HepG2 (cell line): ENCODE measurements around the gene LEMD1. TPM values are rescaled to one million over a fixed set of nuclear protein-coding genes. Genes with fewer than 3 reads are reported as not detected.

Source experiments
- ELF4 ChIP-seq: sonication (generic); formaldehyde crosslinking; IDR thresholded peaks from 2 replicates; pipeline ENCODE4 v1.5.0; 2020; ENCODE audit warnings: missing genetic modification reagents, mild to moderate bottlenecking, moderate library complexity, borderline replicate concordance
- FOXO4 ChIP-seq: sonication (generic); formaldehyde crosslinking; conservative IDR thresholded peaks from 2 replicates; pipeline ENCODE4 v1.8.1; 2023; ENCODE audit warnings: missing genetic modification reagents
- GFI1 ChIP-seq: sonication (generic); formaldehyde crosslinking; IDR thresholded peaks from 2 replicates; pipeline ENCODE4 v1.5.0; 2020; ENCODE audit warnings: missing genetic modification reagents, mild to moderate bottlenecking, borderline replicate concordance
- GMEB2 ChIP-seq: IDR thresholded peaks from 2 replicates; pipeline ENCODE4 v1.6.1; 2016; ENCODE audit warnings: missing biosample characterization, missing genetic modification reagents, low read depth
- HMGA1 ChIP-seq: sonication (generic); formaldehyde crosslinking; conservative IDR thresholded peaks from 2 replicates; pipeline ENCODE4 v1.4.0; 2020; ENCODE audit warnings: missing genetic modification reagents
- HOXA7 ChIP-seq: sonication (generic); formaldehyde crosslinking; IDR thresholded peaks from 2 replicates; pipeline ENCODE4 v1.8.1; 2022; ENCODE audit warnings: mild to moderate bottlenecking, missing genetic modification reagents, moderate library complexity
- KMT2A ChIP-seq: sonication (generic); formaldehyde crosslinking; IDR thresholded peaks from 2 replicates; pipeline ENCODE4 v1.4.0; 2020; ENCODE audit warnings: missing genetic modification reagents
- MTERF4 ChIP-seq: sonication (generic); formaldehyde crosslinking; IDR thresholded peaks from 2 replicates; pipeline ENCODE4 v1.8.0; 2023; ENCODE audit warnings: mild to moderate bottlenecking, missing genetic modification reagents
- NCOR1 ChIP-seq: fragments of 200-600 bp; sonication (generic); IDR thresholded peaks from 2 replicates; pipeline ENCODE4 v1.7.0; 2017; ENCODE audit warnings: antibody characterized with exemption, low read length, borderline replicate concordance
- PHF8 ChIP-seq: sonication (generic); formaldehyde crosslinking; IDR thresholded peaks from 2 replicates; pipeline ENCODE4 v1.5.0; 2020; ENCODE audit warnings: missing genetic modification reagents
- POLR2A ChIP-seq, 2 experiments: IDR thresholded peaks; 2 replicates each; pipeline ENCODE4 v1.6.1; 2011; ENCODE audit warnings: low read depth in 2 of 2, low read length in 2 of 2, mild to moderate bottlenecking in 1 of 2, moderate library complexity in 1 of 2; ENCODE audit not compliant: insufficient read depth in 1 of 2
- PPARG ChIP-seq: conservative IDR thresholded peaks from 2 replicates; pipeline ENCODE4 v1.6.1; 2016; ENCODE audit warnings: missing biosample characterization, missing genetic modification reagents
- RFXANK ChIP-seq: IDR thresholded peaks from 2 replicates; pipeline ENCODE4 v1.6.1; 2016
- SMYD3 ChIP-seq: sonication (generic); formaldehyde crosslinking; IDR thresholded peaks from 2 replicates; pipeline ENCODE4 v1.8.1; 2023; ENCODE audit warnings: mild to moderate bottlenecking, missing genetic modification reagents
- THAP9 ChIP-seq: sonication (generic); formaldehyde crosslinking; IDR thresholded peaks from 2 replicates; pipeline ENCODE4; 2020; ENCODE audit warnings: missing genetic modification reagents, mild to moderate bottlenecking, borderline replicate concordance
- TOE1 ChIP-seq: sonication (generic); formaldehyde crosslinking; IDR thresholded peaks from 2 replicates; pipeline ENCODE4 v1.4.0; 2020; ENCODE audit warnings: mild to moderate bottlenecking, missing genetic modification reagents
- TRIM24 ChIP-seq: sonication (generic); formaldehyde crosslinking; IDR thresholded peaks from 2 replicates; pipeline ENCODE4 v1.8.0; 2022; ENCODE audit warnings: mild to moderate bottlenecking, missing genetic modification reagents
- ZBTB3 ChIP-seq: sonication (generic); formaldehyde crosslinking; IDR thresholded peaks from 2 replicates; pipeline ENCODE4 v1.4.0; 2020; ENCODE audit warnings: low read depth, mild to moderate bottlenecking, moderate library complexity, missing genetic modification reagents, borderline replicate concordance
- ZBTB37 ChIP-seq: sonication (generic); formaldehyde crosslinking; IDR thresholded peaks from 2 replicates; pipeline ENCODE4 v1.4.0; 2020; ENCODE audit warnings: mild to moderate bottlenecking, missing genetic modification reagents
- ZFP82 ChIP-seq: sonication (generic); formaldehyde crosslinking; IDR thresholded peaks from 2 replicates; pipeline ENCODE4 v1.5.1; 2020; ENCODE audit warnings: mild to moderate bottlenecking, missing genetic modification reagents, borderline replicate concordance
- ZNF30 ChIP-seq: sonication (generic); formaldehyde crosslinking; IDR thresholded peaks from 2 replicates; pipeline ENCODE4 v1.5.0; 2020; ENCODE audit warnings: mild to moderate bottlenecking, missing genetic modification reagents
- ZNF335 ChIP-seq: sonication (generic); formaldehyde crosslinking; IDR thresholded peaks from 2 replicates; pipeline ENCODE4 v1.4.0; 2020; ENCODE audit warnings: missing genetic modification reagents
- ZNF629 ChIP-seq: sonication (generic); formaldehyde crosslinking; conservative IDR thresholded peaks from 2 replicates; pipeline ENCODE4 v1.5.0; 2020; ENCODE audit warnings: missing genetic modification reagents
- polyA plus RNA-seq, 8 experiments: library from polyadenylated mRNA; depleted of rRNA in 3 of 8; stranded (reverse) in 7 of 8; unstranded in 1 of 8; fragments of >200 nt; fragmentation: Illumina TruSeq in 4 of 8; extraction: Trizol in 4 of 8; gene quantifications; 2 replicates each; pipeline versions ENCODE4 v1.2.1 to v1.2.3, GENCODE V29; 2011 to 2016; ENCODE audit warnings: low read depth in 4 of 8, missing spikeins in 1 of 8, mixed read lengths in 1 of 8; ENCODE audit not compliant: insufficient read depth in 1 of 8
- total RNA-seq, 5 experiments: library from RNA; depleted of rRNA; stranded (reverse); fragments of >200 nt; fragmentation: Illumina TruSeq; extraction: Trizol; gene quantifications; 2 replicates each; pipeline ENCODE4 v1.2.3, GENCODE V29; 2016; ENCODE audit warnings: low read depth in 1 of 5

The LEMD1 gene
- total and polyA plus RNA-seq, 2 of the 13 experiments (the other 11 are each of a cell fraction or from before 2014, with no cell fraction given), result 1.4 to 2.3 TPM

- TF ChIP-seq ZNF335, result 0 out of 2 replicates have a peak, but pooled peaks have one; percentile 40
- no peak for TF ChIP-seq HMGA1
- no peak for TF ChIP-seq SMYD3 (CRISPR knock-in tag)
- TF ChIP-seq ZNF30 (CRISPR knock-in tag), result no peak
- TF ChIP-seq ZNF629, result no peak
- TF ChIP-seq ZBTB37 (CRISPR knock-in tag), result no peak
- TF ChIP-seq RFXANK (CRISPR knock-in tag), result no peak
- no peak for TF ChIP-seq ELF4
- no peak for TF ChIP-seq GMEB2
- no peak for TF ChIP-seq KMT2A (CRISPR knock-in tag)
- no peak for TF ChIP-seq ZBTB3 (CRISPR knock-in tag)
- TF ChIP-seq HOXA7 (CRISPR knock-in tag), result no peak
- no peak for TF ChIP-seq TOE1
- TF ChIP-seq THAP9, result no peak
- no peak for TF ChIP-seq POLR2A (IDR thresholded peaks at IDR 0.05; ENCODE audit: insufficient read depth in 1 of 2, low read depth in 2 of 2, low read length in 2 of 2)
- no peak for TF ChIP-seq ZFP82
- no peak for TF ChIP-seq MTERF4 (CRISPR knock-in tag)
- no peak for TF ChIP-seq NCOR1
- no peak for TF ChIP-seq TRIM24
- TF ChIP-seq FOXO4 (CRISPR knock-in tag), result no peak
- TF ChIP-seq PPARG (CRISPR knock-in tag), result no peak
- TF ChIP-seq GFI1 (CRISPR knock-in tag), result no peak
- TF ChIP-seq PHF8 (CRISPR knock-in tag), result no peak
These were observed 37.1 kb upstream of the LEMD1 start (continued) for GRCh38 chr1:205458777-205459566.
